HG02642 (cell line): Measurements from ENCODE around the gene ARHGEF19.

Source experiments
- ATAC-seq: cut with Tn5 transposase; IDR thresholded peaks from one replicate; pipeline ENCODE4 v1.9.1; 2021; ENCODE audit warnings: mild to moderate bottlenecking; ENCODE audit not compliant: unreplicated experiment, poor library complexity

The ARHGEF19 gene

DNA sequence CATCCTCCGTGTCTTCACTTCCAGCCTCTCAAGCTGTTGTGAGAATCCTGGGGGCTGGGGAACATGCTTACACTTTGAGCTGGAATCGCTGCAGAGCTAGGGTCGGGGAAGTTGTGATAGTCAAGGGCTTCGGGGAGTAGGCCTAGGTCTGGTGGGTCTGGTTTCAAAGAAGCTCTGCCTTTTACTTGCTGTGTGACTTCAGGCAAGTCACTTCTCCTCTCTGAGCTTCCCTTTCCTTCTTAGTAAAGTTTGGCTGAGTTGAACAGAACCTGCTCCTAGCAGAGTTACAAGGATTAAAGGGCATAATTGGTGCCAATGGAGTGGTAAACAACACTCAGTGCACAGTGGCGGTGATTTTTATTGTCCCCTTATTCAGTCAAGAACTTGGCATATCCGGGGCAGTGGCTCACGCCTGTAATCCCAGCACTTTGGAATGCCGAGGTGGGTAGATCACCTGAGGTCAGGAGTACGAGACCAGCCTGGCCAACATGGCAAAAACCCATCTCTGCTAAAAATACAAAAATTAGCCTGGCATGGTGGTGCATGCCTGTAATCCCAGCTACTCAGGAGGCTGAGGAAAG is 25.7 kb downstream of the ARHGEF19 start:
- ATAC-seq: no peak

DNA sequence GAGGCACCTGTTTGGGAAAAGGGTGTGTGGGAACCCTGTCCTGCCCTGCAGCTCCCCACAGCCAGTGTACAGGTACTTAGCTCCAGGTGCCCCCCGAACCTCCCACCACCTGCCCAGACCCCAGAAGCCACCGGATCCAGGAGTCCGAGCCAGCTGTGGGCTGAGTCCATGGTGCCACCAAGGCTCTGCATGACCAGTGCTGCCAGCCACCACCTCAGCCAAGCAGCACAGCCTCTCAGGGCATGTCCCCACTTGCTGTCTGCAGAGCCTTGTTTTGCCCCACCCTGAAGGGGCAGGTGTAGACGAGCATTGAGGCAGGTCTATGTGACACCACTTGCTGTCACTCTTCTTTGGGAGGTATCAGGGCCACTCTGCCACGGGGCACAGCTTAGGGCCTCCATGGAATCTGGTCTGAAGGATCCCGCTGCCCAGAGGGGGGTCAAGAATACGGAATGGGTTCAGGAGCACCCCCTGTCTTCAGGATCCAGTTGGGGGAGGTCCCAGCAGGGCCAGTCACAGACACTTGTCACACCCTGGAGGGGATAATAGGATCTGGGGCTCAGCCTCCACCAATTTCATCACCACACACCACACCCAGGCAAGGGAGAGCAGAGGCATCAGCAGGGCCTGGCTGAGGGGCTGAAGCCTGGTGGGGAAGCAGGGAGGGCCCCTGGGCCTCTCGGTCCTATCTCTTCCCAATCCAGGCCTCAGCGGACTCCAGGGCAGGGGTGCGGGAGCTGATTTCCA is 27.7 kb downstream of the ARHGEF19 start:
- ATAC-seq: no peak

DNA sequence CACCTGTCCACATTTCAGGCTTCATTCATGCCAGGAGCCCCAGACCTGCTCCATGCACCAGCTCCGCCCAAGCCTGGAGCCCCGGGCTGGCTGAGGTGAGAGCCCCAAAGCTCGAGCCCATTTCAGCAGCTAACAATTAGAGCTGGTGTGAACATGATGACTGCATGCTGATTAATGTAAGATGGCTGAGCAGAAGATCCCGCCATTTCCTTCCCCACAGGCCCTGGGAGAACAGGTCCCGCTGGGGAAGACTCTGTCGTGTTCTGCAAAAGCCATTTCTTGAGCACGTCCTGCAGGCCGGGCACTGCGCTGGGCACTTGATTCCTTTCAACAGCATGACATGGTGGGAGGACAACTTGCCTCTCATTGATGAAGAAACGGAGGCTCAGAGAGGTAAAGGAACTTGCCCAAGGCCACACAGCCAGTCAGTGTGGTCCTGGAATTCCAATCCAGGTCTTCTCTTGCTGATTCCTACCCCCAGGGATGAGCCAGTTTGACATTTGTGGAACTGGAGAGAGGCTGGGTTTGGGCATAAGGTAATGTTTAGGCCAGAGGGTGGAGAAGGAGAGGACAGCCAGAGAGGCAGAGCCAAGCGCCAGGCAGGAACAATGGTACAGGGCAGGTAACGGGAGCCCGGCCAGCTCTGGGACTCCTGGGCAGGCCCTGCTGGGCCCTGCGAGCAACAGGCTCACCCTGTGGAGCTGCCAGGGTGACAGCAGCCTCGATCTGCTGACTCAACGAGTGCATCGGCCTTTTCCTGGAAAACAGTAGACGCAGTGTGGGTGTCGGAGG is 28.5 kb downstream of the ARHGEF19 start:
- no peak for ATAC-seq

DNA sequence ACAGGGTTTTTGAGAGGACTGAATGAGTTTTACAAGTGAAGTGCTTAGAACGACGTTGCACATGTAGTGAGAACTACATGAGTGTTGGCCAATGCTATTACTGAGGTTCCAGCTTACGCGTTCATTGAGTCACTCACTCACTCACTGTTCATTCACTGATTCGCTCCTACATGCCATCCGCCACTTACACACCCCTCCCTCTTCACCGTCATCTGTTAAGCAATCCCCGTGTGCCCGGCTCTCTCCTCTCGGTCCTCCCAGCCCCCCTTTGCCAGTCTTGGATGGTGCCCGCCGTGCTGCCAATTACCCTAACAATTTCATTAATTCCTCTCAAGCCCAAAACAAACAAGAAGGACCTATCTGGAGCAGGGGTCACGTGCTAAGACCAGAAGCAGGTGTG is 29.3 kb downstream of the ARHGEF19 start:
- ATAC-seq: no peak

DNA sequence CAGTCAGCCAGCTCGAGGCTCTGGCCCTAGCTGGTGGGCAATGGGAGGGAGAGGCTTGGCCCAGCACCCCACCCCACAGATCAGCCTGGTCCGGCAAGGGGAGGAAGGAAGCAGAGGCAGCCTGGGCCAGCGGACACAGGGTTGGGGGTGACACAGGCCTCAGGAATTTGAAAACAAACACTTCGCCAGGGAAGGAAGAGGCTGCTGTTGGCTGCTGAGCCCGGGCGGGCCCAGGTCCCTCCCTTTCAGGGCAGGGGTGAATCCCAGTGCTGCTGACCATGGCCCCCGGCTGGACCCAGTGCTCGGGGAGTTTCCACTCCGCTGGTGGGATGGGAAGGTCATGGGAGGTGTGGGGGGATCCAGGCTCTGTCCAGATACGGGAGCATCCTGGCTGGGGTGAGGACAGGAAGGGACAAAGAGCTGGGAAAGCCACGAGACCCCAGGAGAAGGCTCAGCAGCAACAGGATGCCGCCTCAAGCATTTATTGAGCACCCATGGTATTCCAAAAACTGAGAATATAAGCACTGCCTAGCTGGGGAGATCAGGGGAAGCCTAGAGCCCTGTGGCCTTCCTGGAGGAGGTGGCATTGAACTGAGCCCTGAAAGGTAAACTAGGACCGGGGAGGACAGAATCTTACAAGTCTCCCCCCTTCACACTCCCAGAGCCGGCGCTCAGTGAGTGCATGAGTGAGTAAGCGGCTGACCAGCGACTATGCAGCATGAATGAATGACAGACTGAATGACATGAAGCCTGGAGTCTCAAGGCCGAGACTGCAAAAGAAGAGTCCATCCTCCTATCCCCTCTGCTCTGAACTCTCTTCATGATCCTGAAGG is 30.3 kb downstream of the ARHGEF19 start:
- no peak for ATAC-seq

DNA sequence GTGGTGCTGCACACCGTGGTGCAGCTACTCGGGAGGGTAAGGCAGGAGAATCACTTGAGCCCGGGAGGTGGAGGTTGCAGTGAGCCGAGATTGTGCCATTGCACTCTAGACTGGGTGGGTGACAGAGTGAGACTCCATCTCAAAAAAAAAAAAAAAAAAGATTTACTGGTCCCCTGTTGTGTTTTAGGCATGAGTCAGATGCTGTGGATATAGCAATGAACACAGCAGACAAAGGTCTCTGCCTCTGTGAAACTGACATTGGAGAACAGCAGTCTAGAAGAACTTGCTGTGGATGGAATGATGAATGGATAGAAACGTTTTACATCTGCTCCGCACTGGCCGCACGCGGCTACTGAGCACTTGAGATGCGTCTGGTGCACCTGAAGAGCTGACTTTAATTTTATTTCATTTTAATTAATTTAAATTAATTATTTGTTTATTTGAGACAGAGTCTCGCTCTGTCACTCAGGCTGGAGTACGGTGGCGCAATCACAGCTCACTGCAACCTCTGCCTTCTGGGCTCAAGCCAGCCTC is 32.1 kb downstream of the ARHGEF19 start:
- no peak for ATAC-seq

DNA sequence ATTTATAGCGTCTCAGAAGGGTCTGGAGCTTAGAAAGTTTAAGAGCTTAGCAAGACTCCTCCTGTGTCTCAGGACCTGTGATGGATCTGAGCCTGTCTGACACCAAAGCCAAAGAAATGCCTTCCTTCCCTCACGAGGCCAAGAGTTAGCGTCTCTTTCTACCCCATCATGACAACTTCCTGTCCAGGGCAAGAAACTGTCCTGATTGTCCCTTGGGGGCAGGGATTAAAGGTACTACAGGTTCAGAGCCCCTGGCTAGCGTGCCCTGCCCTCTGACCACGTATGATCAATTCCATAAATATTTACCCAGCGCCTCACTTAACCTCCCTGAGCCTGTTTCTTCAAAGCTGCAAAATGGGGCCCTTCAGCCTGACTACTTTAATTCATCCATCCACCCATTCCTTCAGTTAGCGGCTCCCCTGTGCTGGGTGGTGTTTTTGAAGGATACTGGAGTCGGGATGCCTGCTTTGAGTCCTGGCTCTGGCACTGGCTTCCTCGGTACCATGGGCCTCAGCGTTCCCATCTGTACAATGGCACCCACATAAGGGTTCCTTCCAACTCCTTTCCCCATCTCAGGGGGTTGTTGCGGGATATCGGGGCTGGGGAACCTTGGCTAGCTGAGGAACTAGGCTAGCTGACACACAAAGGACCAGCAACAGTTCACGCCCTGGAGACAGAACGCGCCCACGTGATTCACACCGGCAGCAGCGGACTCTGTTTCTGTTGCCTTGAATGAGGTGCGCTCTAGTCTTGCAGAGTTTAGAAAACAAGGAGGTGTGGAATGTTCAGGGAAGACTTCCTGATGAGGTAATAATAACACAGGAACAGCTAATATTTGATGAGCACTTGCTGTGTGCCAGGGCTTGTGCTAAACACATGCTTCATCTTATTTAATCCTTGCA is 33.6 kb downstream of the ARHGEF19 start:
- ATAC-seq: no peak

DNA sequence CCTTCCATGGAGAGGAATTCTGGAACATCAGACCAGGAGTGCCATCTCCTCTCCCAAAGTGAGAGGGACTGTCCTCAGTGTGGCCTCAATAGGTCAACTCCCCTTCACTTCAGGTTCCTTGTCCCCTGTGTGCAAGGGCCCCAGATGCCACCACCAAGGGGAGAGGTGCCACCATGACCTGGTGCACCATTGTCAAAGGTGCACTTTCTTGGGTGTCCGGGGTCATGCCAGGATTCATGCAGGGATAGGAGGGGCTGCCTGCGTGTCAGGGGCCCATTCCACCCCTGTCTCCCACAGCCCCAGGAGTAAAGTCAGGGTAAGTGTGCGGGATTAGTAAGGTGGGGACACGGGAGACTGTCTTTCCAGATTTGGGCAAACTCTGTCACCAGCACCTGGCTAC is 35.1 kb downstream of the ARHGEF19 start:
- no peak for ATAC-seq

DNA sequence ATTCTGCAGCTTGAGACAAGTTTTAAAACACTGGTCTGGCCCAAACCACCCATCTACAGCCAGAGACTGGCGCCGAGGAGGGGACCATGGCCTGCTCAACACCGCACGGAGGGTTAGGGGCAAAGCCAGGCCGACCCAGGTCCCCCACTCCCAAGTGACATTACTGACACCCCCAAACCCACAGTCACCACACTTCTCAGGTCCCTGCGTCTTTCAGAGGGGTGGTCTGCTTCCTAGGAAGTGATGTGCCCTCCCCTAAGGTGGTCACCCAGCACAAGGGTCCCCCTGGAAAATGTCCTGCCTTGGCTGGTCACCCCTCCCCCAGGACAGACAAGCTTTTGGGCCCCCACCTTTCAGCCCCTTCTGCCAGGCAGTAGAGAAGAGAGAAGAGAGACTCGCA is 35.8 kb downstream of the ARHGEF19 start:
- ATAC-seq: no peak

DNA sequence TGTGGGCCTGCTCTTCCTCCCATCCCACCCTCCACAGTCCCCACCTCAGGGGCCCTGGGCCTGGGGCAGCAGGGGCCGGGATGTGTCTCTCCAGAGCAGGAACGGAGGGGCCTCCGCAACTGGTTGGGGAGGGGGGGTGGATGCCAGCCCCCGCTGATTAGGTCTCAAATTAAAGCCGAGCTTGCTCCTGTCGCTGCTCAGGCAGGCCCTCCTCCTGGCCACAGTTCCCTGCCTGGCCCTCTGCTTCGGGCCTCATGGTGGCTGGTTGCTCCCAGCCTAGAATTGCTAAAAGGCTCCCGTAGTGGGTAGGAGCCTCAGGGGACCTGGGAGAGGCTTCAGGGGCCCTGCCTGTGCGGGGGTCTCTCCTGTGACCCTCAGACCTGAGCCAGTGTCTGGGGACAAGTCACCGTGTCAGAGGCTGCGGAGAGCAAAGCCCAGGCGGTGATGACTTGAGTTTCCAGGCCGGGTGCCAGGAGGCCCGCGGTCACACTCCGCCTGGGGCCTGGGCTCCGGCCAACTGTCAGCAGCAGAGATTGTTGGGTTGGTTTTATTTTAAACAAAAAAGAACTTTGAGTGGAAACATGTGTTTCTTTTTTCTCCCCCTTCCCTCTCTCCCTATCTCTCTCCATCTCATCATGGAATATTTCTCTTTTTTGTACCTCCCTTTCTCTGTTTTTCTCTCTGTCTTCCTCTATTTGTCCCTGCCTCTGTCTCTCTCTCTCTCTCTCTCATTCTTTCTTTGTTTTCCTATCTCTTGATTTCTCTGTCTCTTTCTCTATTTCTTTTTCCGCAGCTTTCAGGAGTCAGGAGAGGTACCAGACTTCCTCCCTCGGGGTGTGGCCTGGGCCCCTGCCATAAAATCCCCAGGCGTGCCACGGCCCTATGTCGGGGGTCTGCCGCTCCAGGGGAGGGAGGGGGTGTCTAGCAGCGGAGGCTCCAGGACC is 36.6 kb downstream of the ARHGEF19 start:
- ATAC-seq: no peak

DNA sequence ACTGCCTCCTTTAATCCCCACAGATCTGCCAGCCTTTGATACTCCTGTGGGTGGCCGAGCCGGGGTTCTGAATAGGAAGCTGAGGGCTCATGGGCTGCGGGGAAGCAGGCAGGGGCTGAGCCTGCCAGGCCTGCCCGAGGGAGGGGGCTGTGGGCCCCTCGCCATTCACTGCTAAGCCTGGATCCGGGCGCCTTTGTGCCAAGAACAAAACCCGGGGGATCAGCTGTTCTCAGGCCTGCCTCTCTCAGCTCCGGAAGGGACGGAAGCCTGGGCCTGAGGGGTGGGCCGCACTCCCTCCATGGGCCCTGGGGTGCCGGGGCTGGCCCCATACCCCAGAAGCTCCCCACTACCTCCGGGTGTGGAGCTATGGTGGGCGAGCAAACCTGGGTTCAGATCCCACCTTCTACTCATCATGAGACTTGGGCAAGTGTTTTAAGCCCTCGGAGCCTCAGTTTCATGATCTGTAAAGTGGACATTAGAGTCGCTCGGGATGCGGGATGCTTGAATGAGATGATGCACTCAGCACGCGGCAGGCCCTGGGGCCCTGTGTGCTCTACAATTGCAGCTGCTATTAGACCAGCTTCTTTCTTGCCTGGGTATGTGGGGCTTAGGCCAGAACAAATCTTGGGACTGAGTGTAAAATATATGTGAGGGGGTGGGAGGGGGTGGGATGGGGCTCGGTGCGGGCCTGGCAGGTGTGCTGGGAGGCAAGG is 37.4 kb downstream of the ARHGEF19 start:
- no peak for ATAC-seq

DNA sequence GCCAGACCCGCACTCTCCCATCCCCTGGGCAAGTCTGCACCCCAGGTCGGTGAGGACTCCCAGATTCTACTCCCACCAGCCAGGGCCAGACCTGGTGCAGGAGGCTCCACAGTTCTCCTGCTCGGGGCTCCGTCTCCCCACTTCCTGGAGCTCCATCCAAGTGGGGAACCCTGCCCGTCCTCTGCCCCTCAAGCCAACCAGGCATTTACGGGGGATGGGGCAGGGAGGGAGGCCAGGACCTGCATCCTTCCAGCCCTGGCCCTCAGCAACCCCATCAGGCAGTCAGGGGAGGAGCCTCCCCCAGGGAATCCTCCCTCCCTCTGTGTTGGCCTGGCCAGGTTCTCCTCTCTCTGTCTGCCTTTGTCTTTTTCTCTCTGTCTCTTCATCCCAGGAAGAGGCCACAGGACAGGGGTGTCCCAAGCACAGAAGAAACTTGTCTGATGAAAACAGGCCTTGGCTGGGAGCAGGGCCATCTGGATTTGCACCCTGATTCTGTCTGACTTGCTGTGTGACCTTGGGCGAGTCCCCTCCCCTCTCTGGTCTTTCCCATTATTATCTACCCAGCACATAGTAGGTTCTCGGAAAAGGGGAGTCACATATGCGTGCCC is 38.1 kb downstream of the ARHGEF19 start:
- no peak for ATAC-seq

DNA sequence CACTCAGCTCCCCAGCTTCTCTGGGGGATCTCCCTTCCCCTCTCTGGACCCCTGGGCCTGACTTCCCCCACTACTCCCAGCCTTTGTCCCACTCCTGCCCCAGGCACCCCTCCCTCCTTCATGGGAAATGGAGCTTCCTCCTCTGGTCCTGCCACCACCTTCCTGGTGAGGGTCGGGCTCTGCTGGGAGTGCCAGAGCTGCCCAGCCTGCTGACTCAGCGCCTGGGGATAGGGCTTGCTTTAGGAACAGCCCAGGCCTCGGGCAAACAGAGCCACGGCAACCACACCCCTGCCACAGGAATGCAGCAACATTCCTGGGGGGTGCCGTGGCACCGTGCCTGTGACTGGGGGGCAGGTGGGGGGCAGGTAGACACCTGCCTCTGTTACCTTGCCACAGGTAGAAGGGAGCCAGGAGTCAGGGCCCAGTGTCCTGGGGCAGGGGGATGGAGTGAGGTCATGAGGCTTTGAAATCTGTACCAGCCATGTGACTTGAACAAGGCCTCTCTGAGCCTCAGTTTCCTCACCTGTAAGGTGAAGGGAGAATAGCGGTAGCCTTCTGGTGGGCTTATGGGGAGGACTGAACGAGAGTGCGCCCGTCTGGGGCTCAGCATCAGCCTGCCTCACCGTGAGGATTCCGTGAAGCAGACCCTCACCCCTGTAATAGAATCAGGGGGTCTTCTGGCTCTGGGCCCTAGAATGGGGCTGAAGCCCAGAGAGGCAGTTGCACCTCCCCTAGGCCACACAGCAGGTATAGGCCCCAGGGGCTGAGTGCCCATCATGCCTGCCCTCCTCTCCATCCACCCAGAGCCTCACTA is 38.8 kb downstream of the ARHGEF19 start:
- no peak for ATAC-seq

DNA sequence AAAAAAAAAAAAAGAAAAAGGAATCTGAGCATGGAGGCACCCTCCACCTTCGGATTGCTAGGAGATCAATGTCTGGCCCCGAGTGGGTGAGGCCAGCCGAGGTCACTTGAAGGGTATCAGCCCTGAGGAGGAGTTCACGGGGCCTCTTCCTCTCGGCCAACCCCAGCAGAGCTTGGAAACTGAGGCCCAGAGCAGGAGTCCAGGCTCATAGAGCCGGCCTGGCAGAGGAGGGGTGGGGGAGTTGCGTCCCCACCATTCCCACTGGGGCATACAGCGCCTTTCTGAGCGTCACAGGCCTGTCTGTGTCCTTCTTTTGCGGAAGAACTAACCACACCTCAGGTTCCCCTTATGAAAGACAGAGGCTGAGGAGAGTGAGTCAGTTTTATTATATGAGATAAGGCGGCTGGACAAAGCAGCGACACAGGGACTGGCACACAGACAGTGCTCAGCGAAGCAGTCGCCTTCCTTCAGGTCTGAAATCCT is 39.4 kb downstream of the ARHGEF19 start:
- no peak for ATAC-seq

DNA sequence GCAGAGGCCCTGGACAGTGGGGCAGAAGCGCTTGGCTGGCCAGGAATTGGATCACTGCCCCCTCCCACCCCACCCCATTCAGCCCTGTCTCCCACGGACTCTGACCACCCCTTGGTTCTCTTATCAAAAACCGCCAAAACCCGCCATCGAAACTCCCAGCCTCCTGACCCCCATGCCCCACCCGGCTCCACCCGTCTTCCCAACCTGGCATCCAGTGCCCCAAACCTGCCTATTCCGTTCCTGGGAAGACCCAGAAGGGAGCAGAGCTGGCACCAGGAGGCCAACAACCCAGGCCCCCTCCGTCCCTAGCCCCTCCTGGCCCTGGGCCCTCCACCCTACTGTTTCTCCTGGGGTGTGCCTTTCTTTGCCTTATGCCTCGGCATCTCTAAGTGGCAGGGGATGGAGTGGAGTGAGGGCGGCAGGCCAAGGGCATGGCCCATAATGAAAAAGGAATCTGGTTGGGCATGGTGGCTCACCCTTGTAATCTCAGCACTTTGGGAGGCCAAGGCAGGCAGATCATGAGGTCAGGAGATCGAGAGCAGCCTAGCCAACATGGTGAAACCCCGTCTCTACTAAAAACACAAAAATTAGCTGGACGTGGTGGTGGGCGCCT is 40.1 kb downstream of the ARHGEF19 start:
- no peak for ATAC-seq
